IMR-90 (cell line): ENCODE results near the gene ADAMTS10. TPM values are rescaled to one million over a fixed set of nuclear protein-coding genes. Genes with fewer than 3 reads are reported as not detected.

Source experiments
- ATAC-seq: fragments of 200-7000 bp; cut with Tn5 transposase; 2 replicates; pipeline ENCODE4 v1.9.1; 2020; ENCODE audit warnings: low read depth, mild to moderate bottlenecking, moderate library complexity
- BruUV-seq: library from RNA; stranded (reverse); fragments of 400-500 nt; replicated peaks from 2 replicates; lab custom pipeline; 2021; lab: Mats Ljungman, UMichigan
- CTCF ChIA-PET: fragments of 300-600 bp; formaldehyde crosslinking; extraction: SDS; loops from one replicate; lab custom pipeline; 2021; ENCODE audit warnings: antibody characterized with exemption; lab: Yijun Ruan, JAX
- POLR2A ChIA-PET: fragments of 300-600 bp; sonication (Branson Sonifier 250); formaldehyde crosslinking; loops from one replicate; lab custom pipeline; 2022; ENCODE audit warnings: antibody characterized with exemption; ENCODE audit not compliant: unreplicated experiment; lab: Charles Lee
- DNase-seq: peaks from one replicate; pipeline ENCODE4 v3.0.0; 2013
- H2AFZ ChIP-seq: replicated peaks from 2 replicates; pipeline ENCODE3; 2013; ENCODE audit warnings: low read length, mild to moderate bottlenecking; ENCODE audit not compliant: poor library complexity
- H2AK5ac ChIP-seq: 2 replicates; pipeline ENCODE4 v1.6.1; 2013; ENCODE audit warnings: low read depth, low read length, inconsistent platforms
- H2AK9ac ChIP-seq: replicated peaks from 2 replicates; pipeline ENCODE3; 2013; ENCODE audit warnings: mild to moderate bottlenecking, low read depth, low read length, moderate library complexity; ENCODE audit not compliant: poor library complexity
- H2BK120ac ChIP-seq: 2 replicates; pipeline ENCODE4 v1.6.1; 2013; ENCODE audit warnings: low read depth, low read length, inconsistent platforms
- H2BK15ac ChIP-seq: 3 replicates; pipeline ENCODE4 v1.6.1; 2013; ENCODE audit warnings: low read depth, low read length, inconsistent platforms
- H2BK20ac ChIP-seq: 2 replicates; pipeline ENCODE4 v1.6.1; 2013; ENCODE audit warnings: low read depth, mild to moderate bottlenecking, inconsistent platforms, low read length, moderate library complexity
- H2BK5ac ChIP-seq: 2 replicates; pipeline ENCODE4 v1.6.1; 2013; ENCODE audit warnings: mild to moderate bottlenecking, low read depth, low read length, inconsistent platforms; ENCODE audit not compliant: poor library complexity, severe bottlenecking
- H3K14ac ChIP-seq: replicated peaks from 2 replicates; pipeline ENCODE4 v1.6.1; 2013; ENCODE audit warnings: low read depth, low read length, inconsistent platforms
- H3K18ac ChIP-seq: 2 replicates; pipeline ENCODE4 v1.6.1; 2013; ENCODE audit warnings: low read depth, low read length, control low read depth
- H3K23ac ChIP-seq: 2 replicates; pipeline ENCODE4 v1.6.1; 2013; ENCODE audit warnings: low read depth, low read length, inconsistent platforms
- H3K27ac ChIP-seq: 2 replicates; pipeline ENCODE4 v1.5.1; 2013; ENCODE audit warnings: mild to moderate bottlenecking, control low read depth, low read length; ENCODE audit not compliant: insufficient read depth
- H3K27me3 ChIP-seq: 2 replicates; pipeline ENCODE4 v1.6.1; 2013; ENCODE audit warnings: low read length; ENCODE audit not compliant: control insufficient read depth, insufficient read depth
- H3K36me3 ChIP-seq: 2 replicates; pipeline ENCODE4 v1.6.1; 2013; ENCODE audit warnings: low read length, mixed read lengths; ENCODE audit not compliant: control insufficient read depth, insufficient read depth
- H3K4ac ChIP-seq: 2 replicates; pipeline ENCODE4 v1.6.1; 2013; ENCODE audit warnings: low read depth, low read length, inconsistent platforms
- H3K4me1 ChIP-seq: 2 replicates; pipeline ENCODE4 v1.6.1; 2013; ENCODE audit warnings: low read length, mixed read lengths; ENCODE audit not compliant: control insufficient read depth, insufficient read depth
- H3K4me2 ChIP-seq: 2 replicates; pipeline ENCODE4 v1.6.1; 2013; ENCODE audit warnings: low read depth, mild to moderate bottlenecking, control low read depth, low read length, moderate library complexity
- H3K4me3 ChIP-seq: 2 replicates; pipeline ENCODE4 v1.5.1; 2013; ENCODE audit warnings: low read depth, mild to moderate bottlenecking, control low read depth, low read length, moderate library complexity; ENCODE audit not compliant: insufficient read depth
- H3K56ac ChIP-seq: 2 replicates; pipeline ENCODE4 v1.6.1; 2013; ENCODE audit warnings: low read length, inconsistent platforms; ENCODE audit not compliant: insufficient read depth; ENCODE audit errors: extremely low read depth
- H3K79me1 ChIP-seq, 2 experiments: 2 replicates each; pipeline ENCODE4 v1.6.1; 2013; ENCODE audit warnings: low read length in 2 of 2, inconsistent platforms in 1 of 2, low read depth in 1 of 2
- H3K9ac ChIP-seq: 2 replicates; pipeline ENCODE4 v1.6.1; 2013; ENCODE audit warnings: low read depth, low read length, control low read depth
- H3K9me1 ChIP-seq: 2 replicates; pipeline ENCODE4 v1.6.1; 2013; ENCODE audit warnings: low read length, inconsistent platforms; ENCODE audit not compliant: insufficient read depth
- H3K9me3 ChIP-seq: 2 replicates; pipeline ENCODE4 v1.6.1; 2013; ENCODE audit warnings: low read length; ENCODE audit not compliant: control insufficient read depth, insufficient read depth
- H4K20me1 ChIP-seq: 2 replicates; pipeline ENCODE4 v1.6.1; 2013; ENCODE audit warnings: low read length, inconsistent platforms; ENCODE audit not compliant: insufficient read depth
- H4K5ac ChIP-seq: 2 replicates; pipeline ENCODE4 v1.6.1; 2013; ENCODE audit warnings: mild to moderate bottlenecking, low read depth, low read length, control low read depth
- H4K8ac ChIP-seq, 2 experiments: 2 replicates each; pipeline ENCODE4 v1.6.1; 2013; ENCODE audit warnings: low read depth in 2 of 2, low read length in 2 of 2, control low read depth in 1 of 2, inconsistent platforms in 1 of 2
- H4K91ac ChIP-seq: 2 replicates; pipeline ENCODE4 v1.6.1; 2013; ENCODE audit warnings: low read depth, low read length, inconsistent platforms; ENCODE audit not compliant: insufficient read depth
- BHLHE40 ChIP-seq: fragments of 150-350 bp; IDR thresholded peaks from 2 replicates; pipeline ENCODE4 v1.6.1; 2016; ENCODE audit warnings: mild to moderate bottlenecking, low read depth, low read length
- CEBPB ChIP-seq: IDR thresholded peaks from 2 replicates; pipeline ENCODE4 v1.6.1; 2012; ENCODE audit warnings: low read depth, low read length, improper control_type of control experiment
- CHD1 ChIP-seq: IDR thresholded peaks from 2 replicates; pipeline ENCODE4 v1.6.1; 2012; ENCODE audit warnings: low read depth, low read length, improper control_type of control experiment
- FOS ChIP-seq: fragments of 150-350 bp; IDR thresholded peaks from 2 replicates; pipeline ENCODE4 v1.6.1; 2016; ENCODE audit warnings: low read depth, low read length
- MAFK ChIP-seq: IDR thresholded peaks from 2 replicates; pipeline ENCODE4 v1.6.1; 2012; ENCODE audit warnings: low read depth, low read length, improper control_type of control experiment
- MAZ ChIP-seq: IDR thresholded peaks from 2 replicates; pipeline ENCODE4 v1.6.1; 2012; ENCODE audit warnings: low read depth, mild to moderate bottlenecking, low read length, improper control_type of control experiment, moderate library complexity, borderline replicate concordance
- MXI1 ChIP-seq: IDR thresholded peaks from 2 replicates; pipeline ENCODE4 v1.6.1; 2012; ENCODE audit warnings: low read depth, mild to moderate bottlenecking, low read length, moderate library complexity, borderline replicate concordance
- NFE2L2 ChIP-seq: fragments of 150-350 bp; IDR thresholded peaks from 2 replicates; pipeline ENCODE4 v1.6.1; 2016; ENCODE audit warnings: low read depth, mild to moderate bottlenecking, low read length
- POLR2A ChIP-seq: IDR thresholded peaks from 2 replicates; pipeline ENCODE4 v1.6.1; 2012; ENCODE audit warnings: mild to moderate bottlenecking, low read depth, low read length
- RAD21 ChIP-seq: IDR thresholded peaks from 2 replicates; pipeline ENCODE4 v1.6.1; 2012; ENCODE audit warnings: low read length, improper control_type of control experiment
- RCOR1 ChIP-seq: IDR thresholded peaks from 2 replicates; pipeline ENCODE4 v1.6.1; 2012; ENCODE audit warnings: mild to moderate bottlenecking, low read length, improper control_type of control experiment; ENCODE audit not compliant: insufficient replicate concordance
- RFX5 ChIP-seq: IDR thresholded peaks from 2 replicates; pipeline ENCODE4 v1.8.0; 2012; ENCODE audit warnings: low read depth, mild to moderate bottlenecking, low read length, moderate library complexity
- SMC3 ChIP-seq: fragments of 150-350 bp; IDR thresholded peaks from 2 replicates; pipeline ENCODE4 v1.6.1; 2016; ENCODE audit warnings: low read depth, mild to moderate bottlenecking, antibody characterized with exemption, low read length, moderate library complexity
- WGBS, 2 experiments: methylation state at CpG; one replicate each; pipeline versions ENCODE4 v1.1.5 to v1.1.7; 2013; ENCODE audit warnings: missing lambda C conversion rate in 2 of 2; ENCODE audit not compliant: insufficient read length in 1 of 2; ENCODE audit errors: extremely low coverage in 2 of 2; 5-methylcytosine and 5-hydroxymethylcytosine counted together
- dilution Hi-C: fragments of 300-500 bp; cut with HindIII; formaldehyde crosslinking; loops from one replicate; pipeline ENCODE4 v1.14.3; 2018; ENCODE audit warnings: low sequenced_read_pairs; ENCODE audit not compliant: unreplicated experiment
- in situ Hi-C: fragments of 300-500 bp; cut with MboI; formaldehyde crosslinking; loops from 3 replicates; pipeline ENCODE4 v1.14.3; 2019; ENCODE audit warnings: low sequenced_read_pairs, inconsistent platforms, mixed read lengths
- intact Hi-C: fragments of 100-400 bp; cut with micrococcal nuclease; formaldehyde crosslinking; loops from 2 replicates; pipeline ENCODE4 v1.10.0; 2022
- polyA plus RNA-seq, 3 experiments: library from polyadenylated mRNA; depleted of rRNA; stranded (reverse); fragments of >200 nt; gene quantifications; 2 replicates each; pipeline ENCODE4 v1.2.3, GENCODE V29; 2012; ENCODE audit warnings: low replicate concordance in 1 of 3
- total RNA-seq: library from RNA; depleted of rRNA; stranded (reverse); fragments of >200 nt; gene quantifications from 2 replicates; pipeline ENCODE4 v1.2.3, GENCODE V29; 2012
- TF ChIP-seq, protein P1 (sequence below): conservative IDR thresholded peaks from 2 replicates; pipeline ENCODE4 v1.5.1; 2012; ENCODE audit warnings: mild to moderate bottlenecking, low read depth, low read length, improper control_type of control experiment
- TF ChIP-seq, protein P2 (sequence below): fragments of 150-350 bp; IDR thresholded peaks from 2 replicates; pipeline ENCODE4 v1.6.1; 2016; ENCODE audit warnings: low read depth, mild to moderate bottlenecking, low read length, moderate library complexity, borderline replicate concordance
- TF ChIP-seq, protein P3 (sequence below): fragments of 150-350 bp; IDR thresholded peaks from 2 replicates; pipeline ENCODE4 v1.6.1; 2017; ENCODE audit warnings: mild to moderate bottlenecking, antibody characterized with exemption, low read length, low read depth

The ADAMTS10 gene
- total and polyA plus RNA-seq, 2 of the 4 experiments (the other 2 are of a cell fraction), result 3.4 to 11.5 TPM

DNA sequence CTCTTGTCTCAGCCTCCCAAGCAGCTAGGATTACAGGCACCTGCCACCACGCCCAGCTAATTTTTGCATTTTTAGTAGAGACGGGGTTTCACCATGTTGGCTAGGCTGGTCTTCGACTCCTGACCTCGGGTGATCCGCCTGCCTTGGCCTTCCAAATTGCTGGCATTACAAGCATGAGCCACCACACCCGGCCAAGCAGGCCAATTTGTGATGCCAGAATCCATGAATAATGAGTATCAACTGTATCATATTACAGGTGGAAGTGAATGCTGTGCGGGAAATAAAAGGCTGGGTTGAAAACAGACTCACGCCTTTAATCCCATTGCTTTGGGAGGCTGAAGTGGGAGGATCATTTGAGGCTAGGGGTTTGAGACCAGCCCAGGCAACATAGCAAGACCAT is 16.3 kb upstream of the ADAMTS10 start:
- Histone ChIP-seq H3K9me3 (peaks cover 6% of the 10 kb centered on the region), H2BK120ac (no peak overlapping the region), H2AK9ac (no peak overlapping the region), H3K79me1 (no peaks in the 10 kb centered on the region), H4K5ac (no peak overlapping the region), H3K9me1 (no peaks in the 10 kb centered on the region), H3K4me2 (no peak overlapping the region), H2BK15ac (no peak overlapping the region), H3K36me3 (no peaks in the 10 kb centered on the region), H2BK20ac (no peak overlapping the region), H3K4me3 (no peak overlapping the region), H4K91ac (no peak overlapping the region), H3K14ac (no peak overlapping the region), H3K27me3 (no peaks in the 10 kb centered on the region), H2AFZ (no peak overlapping the region), H3K18ac (no peak overlapping the region), H3K23ac (no peak overlapping the region), H4K20me1 (no peaks in the 10 kb centered on the region), H4K8ac (no peak overlapping the region), H2BK5ac (no peak overlapping the region), H3K4me1 (peaks cover 2% of the 10 kb centered on the region; the same call in 1 of the 2 replicates), H3K4ac (no peak overlapping the region), H3K9ac (no peak overlapping the region), H2AK5ac (no peak overlapping the region), H3K56ac (no peak overlapping the region), H3K27ac (no peak overlapping the region)
- ChIA-PET POLR2A (interaction anchor here (0.6 kb wide), 1 partner anchor 808 kb away, joined by 8 read pairs; no protein-coding TSS in a partner anchor), CTCF (no interaction called here)
- dilution Hi-C loops (no loop called here), intact Hi-C loops (no loop called here), in situ Hi-C loops (no loop called here)
- DNase-seq (no peak), ATAC-seq (no peak)
- TF ChIP-seq MXI1, result no peak
- TF ChIP-seq RAD21, result no peak
- no peak for TF ChIP-seq RFX5
- TF ChIP-seq, protein P1, sequence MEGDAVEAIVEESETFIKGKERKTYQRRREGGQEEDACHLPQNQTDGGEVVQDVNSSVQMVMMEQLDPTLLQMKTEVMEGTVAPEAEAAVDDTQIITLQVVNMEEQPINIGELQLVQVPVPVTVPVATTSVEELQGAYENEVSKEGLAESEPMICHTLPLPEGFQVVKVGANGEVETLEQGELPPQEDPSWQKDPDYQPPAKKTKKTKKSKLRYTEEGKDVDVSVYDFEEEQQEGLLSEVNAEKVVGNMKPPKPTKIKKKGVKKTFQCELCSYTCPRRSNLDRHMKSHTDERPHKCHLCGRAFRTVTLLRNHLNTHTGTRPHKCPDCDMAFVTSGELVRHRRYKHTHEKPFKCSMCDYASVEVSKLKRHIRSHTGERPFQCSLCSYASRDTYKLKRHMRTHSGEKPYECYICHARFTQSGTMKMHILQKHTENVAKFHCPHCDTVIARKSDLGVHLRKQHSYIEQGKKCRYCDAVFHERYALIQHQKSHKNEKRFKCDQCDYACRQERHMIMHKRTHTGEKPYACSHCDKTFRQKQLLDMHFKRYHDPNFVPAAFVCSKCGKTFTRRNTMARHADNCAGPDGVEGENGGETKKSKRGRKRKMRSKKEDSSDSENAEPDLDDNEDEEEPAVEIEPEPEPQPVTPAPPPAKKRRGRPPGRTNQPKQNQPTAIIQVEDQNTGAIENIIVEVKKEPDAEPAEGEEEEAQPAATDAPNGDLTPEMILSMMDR, result no peak
- TF ChIP-seq RCOR1, result no peak
- no peak for TF ChIP-seq MAZ
- TF ChIP-seq, protein P2, sequence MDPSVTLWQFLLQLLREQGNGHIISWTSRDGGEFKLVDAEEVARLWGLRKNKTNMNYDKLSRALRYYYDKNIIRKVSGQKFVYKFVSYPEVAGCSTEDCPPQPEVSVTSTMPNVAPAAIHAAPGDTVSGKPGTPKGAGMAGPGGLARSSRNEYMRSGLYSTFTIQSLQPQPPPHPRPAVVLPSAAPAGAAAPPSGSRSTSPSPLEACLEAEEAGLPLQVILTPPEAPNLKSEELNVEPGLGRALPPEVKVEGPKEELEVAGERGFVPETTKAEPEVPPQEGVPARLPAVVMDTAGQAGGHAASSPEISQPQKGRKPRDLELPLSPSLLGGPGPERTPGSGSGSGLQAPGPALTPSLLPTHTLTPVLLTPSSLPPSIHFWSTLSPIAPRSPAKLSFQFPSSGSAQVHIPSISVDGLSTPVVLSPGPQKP, result no peak
- no peak for TF ChIP-seq FOS
- TF ChIP-seq, protein P3, sequence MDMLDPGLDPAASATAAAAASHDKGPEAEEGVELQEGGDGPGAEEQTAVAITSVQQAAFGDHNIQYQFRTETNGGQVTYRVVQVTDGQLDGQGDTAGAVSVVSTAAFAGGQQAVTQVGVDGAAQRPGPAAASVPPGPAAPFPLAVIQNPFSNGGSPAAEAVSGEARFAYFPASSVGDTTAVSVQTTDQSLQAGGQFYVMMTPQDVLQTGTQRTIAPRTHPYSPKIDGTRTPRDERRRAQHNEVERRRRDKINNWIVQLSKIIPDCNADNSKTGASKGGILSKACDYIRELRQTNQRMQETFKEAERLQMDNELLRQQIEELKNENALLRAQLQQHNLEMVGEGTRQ, result no peak
- TF ChIP-seq POLR2A, result no peak
- no peak for TF ChIP-seq CEBPB
- TF ChIP-seq BHLHE40, result no peak
- no peak for TF ChIP-seq MAFK
- no peak for TF ChIP-seq NFE2L2
- no peak for TF ChIP-seq SMC3
- no peak for TF ChIP-seq CHD1
- BruUV-seq, result no TSS peak
- 40% methylated on average over 1 of the region's 8 CpGs; no CpG with 5 or more reads in 1 of the 2 experiments for WGBS, 2 experiments
